ENCODE measurements around the gene POLR2J3.
"Not testable (repeated sequence)": the region's sequence is repeated elsewhere in the genome, so short reads cannot be mapped to it uniquely, and the experiment has no call there.

- not testable (repeated sequence) for TF ChIP-seq CTCF (tag by site-specific recombination; IDR thresholded peaks at IDR 0.05); ZNF266 (tag by site-specific recombination; IDR thresholded peaks at IDR 0.05; ENCODE audit: low read depth)
- TF ChIP-seq, protein P1, sequence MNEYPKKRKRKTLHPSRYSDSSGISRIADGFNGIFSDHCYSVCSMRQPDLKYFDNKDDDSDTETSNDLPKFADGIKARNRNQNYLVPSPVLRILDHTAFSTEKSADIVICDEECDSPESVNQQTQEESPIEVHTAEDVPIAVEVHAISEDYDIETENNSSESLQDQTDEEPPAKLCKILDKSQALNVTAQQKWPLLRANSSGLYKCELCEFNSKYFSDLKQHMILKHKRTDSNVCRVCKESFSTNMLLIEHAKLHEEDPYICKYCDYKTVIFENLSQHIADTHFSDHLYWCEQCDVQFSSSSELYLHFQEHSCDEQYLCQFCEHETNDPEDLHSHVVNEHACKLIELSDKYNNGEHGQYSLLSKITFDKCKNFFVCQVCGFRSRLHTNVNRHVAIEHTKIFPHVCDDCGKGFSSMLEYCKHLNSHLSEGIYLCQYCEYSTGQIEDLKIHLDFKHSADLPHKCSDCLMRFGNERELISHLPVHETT (tag by site-specific recombination; IDR thresholded peaks at IDR 0.05) = not testable (repeated sequence)
These were observed 11.1 kb upstream of the POLR2J3 start for GRCh38 chr7:102583495-102583894.

All from HEK293 (cell line).